HepG2 (cell line): Measurements from ENCODE around the gene GALNT15. TPM values are rescaled to one million over a fixed set of nuclear protein-coding genes. Genes with fewer than 3 reads are reported as not detected.
A peak's percentile ranks its signal among the peaks of the same experiment; 100 is the strongest.

Experiments used
- ARID2 ChIP-seq: sonication (generic); formaldehyde crosslinking; IDR thresholded peaks from 2 replicates; pipeline ENCODE4 v1.8.1; 2022; ENCODE audit warnings: mild to moderate bottlenecking, missing genetic modification reagents, borderline replicate concordance
- BRD4 ChIP-seq: sonication (generic); formaldehyde crosslinking; IDR thresholded peaks from 2 replicates; pipeline ENCODE4 v1.4.0; 2020; ENCODE audit warnings: missing genetic modification reagents
- GPBP1L1 ChIP-seq: sonication (generic); formaldehyde crosslinking; IDR thresholded peaks from 2 replicates; pipeline ENCODE4 v1.5.0; 2020; ENCODE audit warnings: mild to moderate bottlenecking, missing genetic modification reagents
- HMG20B ChIP-seq: conservative IDR thresholded peaks from 2 replicates; pipeline ENCODE4 v1.6.1; 2016; ENCODE audit warnings: missing genetic modification reagents, missing compliant biosample characterization
- MEF2D ChIP-seq: sonication (generic); formaldehyde crosslinking; IDR thresholded peaks from 2 replicates; pipeline ENCODE4 v1.5.1; 2020; ENCODE audit warnings: mild to moderate bottlenecking, missing genetic modification reagents
- MXD1 ChIP-seq: sonication (generic); formaldehyde crosslinking; IDR thresholded peaks from 2 replicates; pipeline ENCODE4 v1.4.0; 2020; ENCODE audit warnings: mild to moderate bottlenecking, missing genetic modification reagents
- NAIF1 ChIP-seq: sonication (generic); formaldehyde crosslinking; IDR thresholded peaks from 2 replicates; pipeline ENCODE4 v1.5.0; 2020; ENCODE audit warnings: mild to moderate bottlenecking, missing genetic modification reagents, borderline replicate concordance
- NCOA5 ChIP-seq: sonication (generic); formaldehyde crosslinking; IDR thresholded peaks from 2 replicates; pipeline ENCODE4 v1.4.0; 2020; ENCODE audit warnings: missing genetic modification reagents
- PAX8 ChIP-seq: sonication (generic); formaldehyde crosslinking; IDR thresholded peaks from 2 replicates; pipeline ENCODE4 v1.8.0; 2022; ENCODE audit warnings: mild to moderate bottlenecking, missing genetic modification reagents, borderline replicate concordance
- RARG ChIP-seq: sonication (generic); formaldehyde crosslinking; IDR thresholded peaks from 2 replicates; pipeline ENCODE4 v1.4.0; 2020; ENCODE audit warnings: low read depth, mild to moderate bottlenecking, missing genetic modification reagents
- SKI ChIP-seq: fragments of 450-650 bp; IDR thresholded peaks from one replicate; pipeline ENCODE4 v1.6.1; 2018; ENCODE audit warnings: mild to moderate bottlenecking; ENCODE audit not compliant: partially characterized antibody
- SNAI1 ChIP-seq: sonication (generic); formaldehyde crosslinking; IDR thresholded peaks from 2 replicates; pipeline ENCODE4 v1.5.0; 2020; ENCODE audit warnings: mild to moderate bottlenecking, missing genetic modification reagents, borderline replicate concordance
- SRY ChIP-seq: sonication (generic); formaldehyde crosslinking; IDR thresholded peaks from 2 replicates; pipeline ENCODE4 v1.8.0; 2022; ENCODE audit warnings: mild to moderate bottlenecking, missing genetic modification reagents
- TBL1XR1 ChIP-seq: fragments of 150-350 bp; IDR thresholded peaks from 2 replicates; pipeline ENCODE4 v1.6.1; 2014; ENCODE audit warnings: borderline replicate concordance, low read length; ENCODE audit not compliant: partially characterized antibody
- TRIM22 ChIP-seq: fragments of 450-650 bp; IDR thresholded peaks from 2 replicates; pipeline ENCODE4 v1.6.1; 2017
- ZFP82 ChIP-seq: sonication (generic); formaldehyde crosslinking; IDR thresholded peaks from 2 replicates; pipeline ENCODE4 v1.5.1; 2020; ENCODE audit warnings: mild to moderate bottlenecking, missing genetic modification reagents, borderline replicate concordance
- ZKSCAN5 ChIP-seq: sonication (generic); formaldehyde crosslinking; IDR thresholded peaks from 2 replicates; pipeline ENCODE4 v1.5.1; 2020; ENCODE audit warnings: mild to moderate bottlenecking, missing genetic modification reagents
- ZNF414 ChIP-seq: sonication (generic); formaldehyde crosslinking; IDR thresholded peaks from 2 replicates; pipeline ENCODE4 v1.5.0; 2020; ENCODE audit warnings: missing genetic modification reagents
- ZNF512 ChIP-seq: sonication (generic); formaldehyde crosslinking; IDR thresholded peaks from 2 replicates; pipeline ENCODE4 v1.4.0; 2020; ENCODE audit warnings: mild to moderate bottlenecking, missing genetic modification reagents
- ZNF615 ChIP-seq: sonication (generic); formaldehyde crosslinking; IDR thresholded peaks from 2 replicates; pipeline ENCODE4 v1.5.0; 2020; ENCODE audit warnings: mild to moderate bottlenecking, missing genetic modification reagents, borderline replicate concordance
- ZNF724P ChIP-seq: sonication (generic); formaldehyde crosslinking; IDR thresholded peaks from 2 replicates; pipeline ENCODE4 v1.8.0; 2022; ENCODE audit warnings: missing genetic modification reagents, borderline replicate concordance
- ZNF883 ChIP-seq: sonication (generic); formaldehyde crosslinking; IDR thresholded peaks from 2 replicates; pipeline ENCODE4 v1.5.1; 2020; ENCODE audit warnings: mild to moderate bottlenecking, missing genetic modification reagents; ENCODE audit errors: not compliant biosample characterization
- ZSCAN5A ChIP-seq: sonication (generic); formaldehyde crosslinking; IDR thresholded peaks from 2 replicates; pipeline ENCODE4 v1.8.0; 2022; ENCODE audit warnings: mild to moderate bottlenecking, missing genetic modification reagents, borderline replicate concordance
- polyA plus RNA-seq, 8 experiments: library from polyadenylated mRNA; depleted of rRNA in 3 of 8; stranded (reverse) in 7 of 8; unstranded in 1 of 8; fragments of >200 nt; fragmentation: Illumina TruSeq in 4 of 8; extraction: Trizol in 4 of 8; gene quantifications; 2 replicates each; pipeline versions ENCODE4 v1.2.1 to v1.2.3, GENCODE V29; 2011 to 2016; ENCODE audit warnings: low read depth in 4 of 8, missing spikeins in 1 of 8, mixed read lengths in 1 of 8; ENCODE audit not compliant: insufficient read depth in 1 of 8
- total RNA-seq, 5 experiments: library from RNA; depleted of rRNA; stranded (reverse); fragments of >200 nt; fragmentation: Illumina TruSeq; extraction: Trizol; gene quantifications; 2 replicates each; pipeline ENCODE4 v1.2.3, GENCODE V29; 2016; ENCODE audit warnings: low read depth in 1 of 5

The GALNT15 gene
- total and polyA plus RNA-seq, 2 of the 13 experiments (the other 11 are each of a cell fraction or from before 2014, with no cell fraction given) = 0.02 to 0.04 TPM

GRCh38 chr3:16247282-16248061, 73.0 kb downstream of the GALNT15 start (continued):
- TF ChIP-seq GPBP1L1 (CRISPR knock-in tag) = no peak
- no peak for TF ChIP-seq ZNF724P (CRISPR knock-in tag)
- no peak for TF ChIP-seq ZNF414
- TF ChIP-seq TRIM22 = no peak
- TF ChIP-seq NAIF1 (CRISPR knock-in tag) = no peak
- TF ChIP-seq NCOA5 (CRISPR knock-in tag) = no peak
- TF ChIP-seq ZKSCAN5 (CRISPR knock-in tag) = no peak
- peak; percentile 50; the same call in 1 of the 2 replicates for TF ChIP-seq ARID2 (CRISPR knock-in tag)
- TF ChIP-seq ZNF883 (CRISPR knock-in tag) = no peak
- TF ChIP-seq BRD4 (CRISPR knock-in tag) = no peak
- TF ChIP-seq SRY (CRISPR knock-in tag) = no peak
- no peak for TF ChIP-seq MXD1 (CRISPR knock-in tag)
- TF ChIP-seq RARG (CRISPR knock-in tag) = no peak
- TF ChIP-seq ZSCAN5A (CRISPR knock-in tag) = no peak
- no peak for TF ChIP-seq SKI
- no peak for TF ChIP-seq PAX8 (CRISPR knock-in tag)
- TF ChIP-seq HMG20B (CRISPR knock-in tag) = no peak
- TF ChIP-seq ZNF512 (CRISPR knock-in tag) = no peak
- TF ChIP-seq TBL1XR1 = no peak
- no peak for TF ChIP-seq ZFP82 (CRISPR knock-in tag)
- TF ChIP-seq MEF2D (CRISPR knock-in tag) = 0 out of 2 replicates have a peak, but pooled peaks have one; percentile 24
- TF ChIP-seq ZNF615 (CRISPR knock-in tag) = no peak
- no peak for TF ChIP-seq SNAI1 (CRISPR knock-in tag)
